ENCODE measurements around the gene SMPDL3B.

The SMPDL3B gene

DNA sequence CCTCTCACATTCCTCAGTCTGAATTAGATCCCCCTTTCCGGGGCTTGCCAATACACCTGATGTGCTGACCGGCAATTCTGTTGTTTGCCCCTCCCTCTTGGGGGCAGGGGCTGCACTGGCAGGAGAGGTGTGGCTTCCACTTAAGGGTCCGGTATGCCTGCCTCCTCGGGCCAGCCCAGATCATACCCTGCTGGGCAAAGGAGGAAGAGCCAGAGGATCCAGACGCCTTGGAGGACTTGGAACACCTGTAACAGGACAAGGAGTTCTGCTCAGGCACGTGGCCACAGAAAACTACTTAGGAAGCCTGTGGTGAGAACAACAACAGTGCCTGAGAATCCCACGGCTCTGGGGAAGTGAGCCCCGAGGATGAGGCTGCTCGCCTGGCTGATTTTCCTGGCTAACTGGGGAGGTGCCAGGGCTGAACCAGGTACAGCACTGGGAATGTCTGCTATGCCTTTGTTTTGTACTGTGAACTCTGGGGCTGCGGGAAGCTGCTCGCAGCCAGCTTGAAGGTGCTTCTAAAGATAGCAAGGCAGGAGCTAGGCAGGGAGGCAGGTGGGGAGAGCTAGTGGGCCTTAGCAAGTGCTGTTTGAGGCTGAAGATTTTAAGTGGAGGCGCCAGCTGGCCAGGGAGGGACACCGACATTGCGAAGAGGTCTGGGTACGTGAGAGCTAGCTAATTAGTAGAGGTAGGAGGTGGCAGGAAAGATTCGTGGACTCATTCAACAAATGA lies at the start of gene SMPDL3B:
Gene SMPDL3B, plus strand, starts transcription at position 183 of the 732 bp plus-strand sequence. Its CDS starts 184 bp downstream, at position 367.
- in situ Hi-C loops (cut with MboI; ENCODE audit: low sequenced_read_pairs), result no loop called here

DNA sequence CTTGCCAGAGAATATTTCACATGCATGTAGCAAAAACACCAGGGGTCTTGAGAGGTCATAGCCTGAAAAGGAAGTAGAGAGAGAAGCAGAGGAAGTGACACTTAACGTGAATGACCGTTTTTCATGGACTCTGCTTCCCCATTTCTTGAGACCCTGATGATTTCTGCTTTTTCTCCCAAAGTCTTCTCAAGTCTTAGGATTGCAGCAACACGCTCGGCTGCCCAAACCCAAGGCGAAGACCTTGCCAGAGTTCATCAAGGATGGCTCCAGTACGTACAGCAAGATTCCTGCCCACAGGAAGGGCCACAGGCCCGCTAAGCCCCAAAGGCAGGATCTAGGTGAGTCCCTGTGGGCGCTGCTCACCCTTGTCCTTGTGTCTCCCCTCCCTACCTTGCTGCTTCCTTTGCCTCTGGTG lies 49.7 kb upstream of the SMPDL3B start:
- in situ Hi-C loops (cut with MboI; ENCODE audit: low sequenced_read_pairs), result no loop called here

GRCh38 chr1:27885621-27886352 lies 49.0 kb upstream of the SMPDL3B start:
- in situ Hi-C loops (cut with MboI; ENCODE audit: low sequenced_read_pairs), result no loop called here

- in situ Hi-C loops (cut with MboI; ENCODE audit: low sequenced_read_pairs), result no loop called here
Measured at GRCh38 chr1:27886353-27886679, 48.5 kb upstream of the SMPDL3B start.

DNA sequence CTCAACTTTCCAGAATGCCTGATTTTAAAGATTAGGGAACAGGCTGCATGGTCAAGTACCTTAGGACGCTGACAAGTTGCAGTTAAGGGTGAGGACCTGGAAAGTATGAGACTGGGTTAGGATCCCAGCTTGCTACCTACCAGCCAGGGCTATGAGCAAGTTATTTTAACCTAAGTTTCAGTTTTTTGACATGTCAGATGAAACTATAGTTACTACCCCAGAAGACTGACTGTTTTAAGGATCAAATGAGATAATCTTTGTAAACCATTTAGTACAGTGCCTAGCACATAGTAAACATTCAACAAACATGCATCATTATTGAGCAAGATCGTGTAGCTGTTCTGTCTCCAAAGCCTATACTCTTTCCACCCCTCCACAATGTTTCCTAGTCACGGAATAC lies 48.1 kb upstream of the SMPDL3B start:
- in situ Hi-C loops (cut with MboI; ENCODE audit: low sequenced_read_pairs), result no loop called here

DNA sequence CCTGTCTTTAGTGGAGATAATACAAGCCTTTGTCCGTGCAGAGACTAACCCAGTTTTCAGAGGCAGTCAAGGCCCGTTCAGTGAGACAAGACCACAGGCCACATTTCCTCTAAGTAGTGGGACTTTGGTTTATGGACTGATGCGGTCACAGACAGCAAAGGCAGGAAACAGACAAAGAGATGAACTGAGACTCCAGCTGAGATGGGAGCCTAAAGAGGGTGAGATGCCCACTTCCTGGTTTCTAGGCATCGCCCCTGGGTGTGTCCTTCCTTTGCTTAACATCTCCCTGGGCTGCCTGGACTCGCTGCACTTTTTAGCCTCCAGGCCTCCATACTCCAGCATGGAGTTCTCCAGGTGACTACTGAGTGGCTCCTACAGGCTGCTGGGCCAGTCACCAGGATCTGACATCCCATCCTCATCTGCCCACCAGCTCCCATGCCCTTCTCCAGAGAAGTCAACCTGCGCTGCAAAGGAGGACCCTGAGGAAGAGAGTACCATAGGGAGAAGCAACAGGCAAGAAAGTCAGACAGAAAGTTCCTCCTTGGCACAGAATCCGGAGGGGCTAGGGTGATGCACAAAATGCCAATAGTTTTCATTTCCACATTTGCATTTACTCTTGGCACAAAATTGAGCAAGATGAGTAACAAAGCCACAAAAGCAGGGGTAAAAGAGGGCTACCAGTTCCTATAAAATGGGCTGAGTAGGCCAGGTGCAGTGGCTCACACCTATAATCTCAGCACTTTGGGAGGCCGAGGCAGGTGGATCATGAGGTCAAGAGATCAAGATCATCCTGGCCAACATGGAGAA lies 47.4 kb upstream of the SMPDL3B start:
- in situ Hi-C loops (cut with MboI; ENCODE audit: low sequenced_read_pairs), result no loop called here

GRCh38 chr1:27889506-27889905 lies 45.3 kb upstream of the SMPDL3B start:
- in situ Hi-C loops (cut with MboI; ENCODE audit: low sequenced_read_pairs), result no loop called here

DNA sequence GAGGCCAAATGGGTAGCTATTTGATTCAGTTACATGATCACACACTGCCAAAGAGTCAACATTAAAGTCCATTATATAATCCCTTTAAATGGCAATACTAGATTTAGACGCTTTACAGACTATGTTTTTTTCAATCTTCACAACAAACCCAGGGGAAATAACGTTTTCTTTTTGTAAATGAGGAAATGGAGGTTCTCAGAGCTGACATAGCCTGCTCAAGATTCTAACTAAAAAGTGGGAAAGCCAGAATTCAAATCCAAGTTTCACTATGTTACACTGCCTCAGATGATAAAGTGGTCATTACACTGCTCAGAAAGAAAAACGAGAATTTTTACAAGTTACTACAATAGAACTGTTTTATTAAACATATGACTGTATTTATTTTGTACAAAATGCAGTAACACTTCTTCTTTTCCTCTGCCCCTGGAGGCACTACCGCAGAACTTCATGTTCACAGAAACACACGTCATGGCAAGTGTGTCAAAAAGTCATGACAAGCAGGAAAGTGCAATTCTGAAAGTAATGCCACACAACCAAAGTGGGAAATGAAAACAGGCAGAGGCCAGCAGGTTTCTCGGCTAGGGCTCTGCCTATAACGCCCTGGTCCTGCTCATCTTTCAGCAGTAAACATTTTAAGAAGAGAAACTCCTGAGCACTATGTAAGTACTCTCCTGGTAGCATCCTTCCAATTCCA lies 43.5 kb upstream of the SMPDL3B start:
- in situ Hi-C loops (cut with MboI; ENCODE audit: low sequenced_read_pairs), result no loop called here

DNA sequence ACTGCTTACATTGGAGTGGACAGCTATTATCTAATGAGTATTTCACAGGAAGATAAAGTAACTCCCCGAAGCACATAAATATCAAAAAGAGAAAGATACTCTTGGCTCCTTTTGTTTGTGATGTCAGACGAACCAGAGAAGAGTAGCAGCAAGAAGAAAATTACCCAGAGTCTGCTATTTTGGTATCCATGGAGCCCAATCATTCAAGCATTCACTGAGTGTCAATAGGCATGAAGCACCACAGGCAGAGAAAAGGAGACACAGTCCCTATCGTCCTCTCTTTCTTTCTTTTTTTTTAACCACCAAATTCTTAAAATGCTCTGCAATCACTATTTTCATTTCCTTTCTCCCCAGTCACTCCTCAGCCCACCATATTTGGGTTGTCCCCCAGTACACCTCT lies 40.3 kb upstream of the SMPDL3B start:
- in situ Hi-C loops (cut with MboI; ENCODE audit: low sequenced_read_pairs), result no loop called here

DNA sequence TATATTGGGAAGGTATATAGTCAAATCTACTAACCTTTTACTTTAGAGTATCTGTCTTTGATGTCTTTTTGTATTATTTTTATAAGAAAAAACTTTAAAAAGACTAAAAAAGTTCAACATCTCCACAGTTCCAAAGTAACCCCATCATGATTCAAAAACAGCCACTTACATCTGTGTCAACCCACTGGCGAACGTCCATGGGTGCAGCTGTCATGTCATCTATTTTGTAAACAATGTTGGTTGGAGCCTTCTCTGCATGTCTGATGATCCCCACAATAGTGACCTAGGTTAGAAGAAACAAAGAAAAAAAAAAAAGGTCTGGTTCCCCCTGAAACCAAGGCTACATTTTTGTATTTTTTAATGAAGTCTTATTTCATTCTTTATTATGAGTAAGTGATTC lies 28.0 kb upstream of the SMPDL3B start:
- in situ Hi-C loops (cut with MboI; ENCODE audit: low sequenced_read_pairs), result no loop called here

DNA sequence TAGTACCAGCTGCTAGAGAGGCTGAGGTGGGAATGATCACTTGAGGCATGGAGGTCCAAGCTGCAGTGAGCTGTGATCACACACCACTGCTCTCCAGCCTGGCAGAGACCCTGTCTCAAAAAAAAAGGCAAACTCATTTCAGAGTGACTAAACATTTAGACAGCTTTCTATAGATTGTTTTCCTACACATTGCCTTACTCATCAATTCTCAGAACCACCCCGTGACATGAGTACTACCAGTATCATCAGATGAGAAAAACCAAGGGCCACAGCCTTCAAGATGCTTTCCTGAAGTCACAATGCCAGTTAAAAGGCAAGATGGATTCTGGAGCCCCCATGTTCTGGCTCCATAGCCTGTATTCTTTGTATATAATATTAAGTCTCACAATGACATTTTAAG lies 22.4 kb upstream of the SMPDL3B start:
- in situ Hi-C loops (cut with MboI; ENCODE audit: low sequenced_read_pairs), result no loop called here

GRCh38 chr1:27915082-27915575 lies 19.7 kb upstream of the SMPDL3B start:
- in situ Hi-C loops (cut with MboI; ENCODE audit: low sequenced_read_pairs), result no loop called here

DNA sequence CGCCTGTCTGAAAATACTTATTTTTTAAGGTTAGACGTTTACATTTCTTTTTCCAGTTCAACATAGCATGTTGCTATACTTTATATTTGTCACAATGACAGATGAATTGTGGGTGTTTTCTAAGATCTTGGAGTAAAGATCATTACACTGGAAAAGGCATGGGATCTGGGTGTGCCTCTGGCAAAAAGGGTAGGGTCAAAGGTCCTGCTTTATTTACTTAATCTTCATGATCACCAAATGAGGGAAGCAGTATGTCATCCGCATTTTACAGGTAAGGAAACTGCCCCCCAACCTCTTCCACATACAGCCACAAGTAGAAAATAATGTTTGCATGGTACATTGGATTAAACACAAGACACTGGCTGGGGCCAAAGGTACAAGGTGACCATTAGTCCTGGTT lies 12.5 kb upstream of the SMPDL3B start:
- in situ Hi-C loops (cut with MboI; ENCODE audit: low sequenced_read_pairs), result no loop called here

GRCh38 chr1:27928216-27928954 lies 6.4 kb upstream of the SMPDL3B start:
- in situ Hi-C loops (cut with MboI; ENCODE audit: low sequenced_read_pairs), result no loop called here

DNA sequence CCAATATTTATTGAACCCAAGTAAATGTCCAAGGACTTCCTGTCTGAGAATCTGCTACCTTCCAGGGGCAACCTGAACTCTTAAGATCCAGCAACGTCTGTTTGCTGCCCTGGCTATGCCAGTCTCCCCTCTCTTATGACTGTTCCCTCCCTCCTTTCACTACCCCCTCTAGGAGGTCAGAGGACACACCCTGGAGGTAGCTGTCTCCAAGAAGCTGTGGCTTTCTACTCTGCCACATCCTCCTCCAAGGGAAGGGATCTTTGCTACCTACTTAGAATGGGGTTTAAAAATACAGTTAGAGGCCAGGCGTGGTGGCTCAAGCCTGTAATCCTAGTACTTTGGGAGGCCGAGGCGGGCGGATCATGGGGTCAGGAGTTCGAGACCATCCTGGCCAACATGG lies 3.6 kb upstream of the SMPDL3B start:
- in situ Hi-C loops (cut with MboI; ENCODE audit: low sequenced_read_pairs), result no loop called here

DNA sequence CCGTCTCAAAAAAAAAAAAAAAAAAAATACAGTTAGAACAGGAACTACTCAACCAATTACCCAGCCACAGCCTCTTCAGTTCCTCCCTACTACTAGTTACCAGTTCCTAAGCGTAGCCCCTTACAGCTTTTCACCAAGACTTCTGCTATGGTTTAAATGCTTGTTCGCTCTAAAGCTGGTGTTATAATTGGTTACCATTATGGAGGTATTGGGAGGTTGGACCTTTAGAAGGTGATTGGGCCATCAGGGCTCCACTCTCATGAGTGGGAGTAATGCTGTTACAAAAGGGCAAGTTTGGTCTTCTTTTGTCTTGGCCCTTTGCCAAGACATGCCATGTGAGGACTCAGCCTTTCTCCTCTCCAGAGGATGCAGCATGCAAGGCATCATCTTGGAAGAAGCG lies 3.0 kb upstream of the SMPDL3B start:
- in situ Hi-C loops (cut with MboI; ENCODE audit: low sequenced_read_pairs), result no loop called here

GRCh38 chr1:27935721-27936120 lies 921 bp downstream of the SMPDL3B start:
- in situ Hi-C loops (cut with MboI; ENCODE audit: low sequenced_read_pairs), result no loop called here

- in situ Hi-C loops (cut with MboI; ENCODE audit: low sequenced_read_pairs), result no loop called here
Measured at GRCh38 chr1:27936370-27936769, 1.6 kb downstream of the SMPDL3B start.

DNA sequence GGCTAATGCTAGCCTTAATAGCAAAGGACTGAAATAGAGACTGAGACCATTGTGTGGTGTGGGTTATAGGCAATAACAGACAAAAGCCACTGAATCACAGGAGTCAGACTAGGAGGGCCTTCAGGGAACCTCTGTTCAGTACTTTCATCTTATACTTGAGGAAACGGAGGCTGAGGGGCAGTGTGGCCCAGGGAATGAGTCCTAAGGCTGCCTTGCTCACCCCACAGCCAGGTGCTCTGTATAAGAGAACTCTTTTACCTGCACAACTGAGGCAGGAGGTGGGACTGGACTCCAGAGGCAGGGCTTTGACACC lies 2.7 kb downstream of the SMPDL3B start:
- in situ Hi-C loops (cut with MboI; ENCODE audit: low sequenced_read_pairs), result no loop called here

DNA sequence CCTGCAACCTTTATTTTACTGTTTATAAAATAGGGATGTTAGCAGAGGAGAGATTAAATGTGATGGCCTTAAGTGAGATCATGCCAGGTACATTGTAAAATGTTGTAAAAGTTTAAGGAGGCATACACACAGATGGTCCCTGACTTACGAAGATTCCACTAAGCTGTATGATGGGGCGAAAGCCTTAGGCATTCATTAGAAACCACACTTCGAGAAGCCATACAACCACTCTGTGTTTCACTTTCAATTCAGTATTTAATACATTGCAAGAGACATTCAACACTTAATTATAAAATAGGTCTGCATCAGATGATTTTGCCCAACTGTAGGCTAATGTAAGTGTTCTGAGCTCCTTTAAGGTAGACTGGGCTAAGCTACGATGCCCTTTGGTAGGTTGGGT lies 3.7 kb downstream of the SMPDL3B start:
- in situ Hi-C loops (cut with MboI; ENCODE audit: low sequenced_read_pairs), result no loop called here

GRCh38 chr1:27940297-27940696 lies 5.5 kb downstream of the SMPDL3B start:
- in situ Hi-C loops (cut with MboI; ENCODE audit: low sequenced_read_pairs), result no loop called here
